HG03571 (cell line): Measurements from ENCODE around the gene ARHGEF5.
A peak's percentile ranks its signal among the peaks of the same experiment; 100 is the strongest.
"Not testable (repeated sequence)": the region's sequence is repeated elsewhere in the genome, so short reads cannot be mapped to it uniquely, and the experiment has no call there.

Source experiments
- ATAC-seq: cut with Tn5 transposase; IDR thresholded peaks from one replicate; pipeline ENCODE4 v1.9.1; 2021; ENCODE audit not compliant: unreplicated experiment

ARHGEF5 gene

DNA sequence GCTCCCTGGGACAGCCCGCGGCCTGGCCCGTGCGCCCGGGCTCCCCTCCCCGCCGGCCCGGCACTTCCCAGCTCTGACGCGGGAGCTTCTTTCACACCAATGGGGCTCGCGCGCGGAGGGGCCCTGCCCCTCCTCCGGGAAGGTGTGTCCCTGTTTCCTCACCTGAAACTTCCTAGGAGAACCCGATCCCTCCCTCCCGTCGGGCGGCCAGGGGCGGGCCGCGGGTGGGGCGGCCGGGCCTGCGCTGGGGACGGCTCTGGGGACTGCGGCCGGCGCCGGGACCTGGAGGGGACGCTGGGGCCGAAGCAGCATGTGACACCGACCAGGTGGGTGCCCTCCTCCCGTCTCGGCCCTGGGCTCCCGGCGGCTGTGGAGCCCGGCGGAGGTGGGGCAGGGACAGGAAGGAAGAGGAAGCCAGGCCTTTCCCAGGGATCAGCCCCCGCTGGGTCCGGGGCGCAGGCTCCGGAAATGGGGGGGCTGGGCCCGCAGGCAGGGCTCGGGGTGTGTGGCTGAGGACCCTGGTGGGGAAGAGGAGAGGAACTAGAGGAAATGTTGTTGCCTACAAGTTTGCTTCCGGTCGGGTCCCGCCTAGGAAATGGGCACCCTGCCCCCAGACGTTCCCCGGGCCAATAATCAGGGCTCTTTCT lies at the start of gene ARHGEF5:
Gene ARHGEF5 (plus strand): TSS at position 227 of the 647 bp plus-strand sequence. CDS start 7,268 bp downstream, outside the sequence.
- ATAC-seq = peak; percentile 77

DNA sequence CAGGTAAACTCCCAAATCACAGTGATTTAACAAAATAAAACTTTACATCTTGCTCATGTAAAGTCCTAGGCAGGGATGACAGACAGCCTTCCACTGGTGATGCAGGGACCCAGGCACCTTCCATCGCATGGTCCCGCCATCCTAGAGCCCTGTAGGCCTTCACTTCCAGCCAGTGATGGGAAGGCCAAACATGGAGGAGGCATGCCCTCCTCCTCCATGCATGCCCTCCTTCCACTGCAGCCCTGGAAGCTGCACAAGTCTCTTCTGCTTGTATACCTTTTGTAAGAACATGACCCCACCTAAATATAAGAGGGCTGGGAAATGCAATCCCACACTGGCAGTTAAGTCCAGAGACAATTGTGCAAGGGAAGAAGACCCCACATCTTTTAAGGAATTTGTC lies 45.5 kb upstream of the ARHGEF5 start:
- ATAC-seq = not testable (repeated sequence)

DNA sequence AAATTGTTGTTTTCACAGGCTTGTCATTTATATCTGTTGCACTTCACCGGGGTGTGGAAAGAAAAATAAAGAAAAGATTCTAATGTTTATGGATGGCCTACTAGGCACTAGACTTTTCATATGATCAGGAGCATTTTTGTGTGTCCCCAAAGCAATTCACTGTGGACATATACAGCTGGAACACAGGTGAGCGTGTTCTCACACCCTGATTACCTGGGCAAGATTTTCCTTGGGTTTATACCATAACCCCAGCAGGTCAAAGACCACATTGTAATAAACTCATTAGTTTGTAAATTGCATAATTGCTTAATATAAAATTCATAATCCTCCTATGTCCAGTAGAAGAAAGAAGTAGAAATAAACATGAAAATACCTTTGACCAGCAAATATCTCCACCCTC lies 44.0 kb upstream of the ARHGEF5 start:
- ATAC-seq = not testable (repeated sequence)

DNA sequence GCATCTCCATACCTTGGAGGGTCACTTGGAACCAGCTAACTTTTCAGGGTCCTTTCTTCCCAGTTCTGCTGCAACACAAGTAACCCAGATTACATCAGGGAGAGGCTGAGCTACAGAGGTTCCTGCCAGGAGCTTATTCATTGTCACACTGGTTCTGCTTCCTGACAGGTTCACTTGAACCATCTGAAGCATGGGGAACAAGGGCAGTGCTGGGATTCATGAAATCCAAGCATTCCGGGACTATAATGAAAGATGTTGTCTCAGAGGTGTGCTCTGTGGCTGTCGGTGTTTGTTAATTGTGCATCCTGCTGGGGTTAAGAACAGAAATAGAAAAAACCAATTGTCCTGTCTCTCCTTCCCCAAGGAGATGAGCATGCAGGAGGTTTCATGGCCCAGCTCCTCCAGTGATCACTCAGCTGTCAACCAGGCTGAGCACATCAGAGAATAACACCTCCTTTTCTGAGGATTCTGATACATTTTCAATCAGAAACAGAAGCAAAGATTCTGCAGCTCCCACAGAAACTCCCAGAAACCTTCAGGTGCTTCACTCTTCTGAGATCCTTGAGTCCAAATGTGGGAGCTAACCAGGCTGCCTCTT lies 43.2 kb upstream of the ARHGEF5 start, which contains the start of gene OR2A1:
Gene OR2A1 (plus strand): TSS at position 548 of the 598 bp plus-strand sequence. CDS start 5,706 bp downstream, outside the sequence.
- ATAC-seq = not testable (repeated sequence)

DNA sequence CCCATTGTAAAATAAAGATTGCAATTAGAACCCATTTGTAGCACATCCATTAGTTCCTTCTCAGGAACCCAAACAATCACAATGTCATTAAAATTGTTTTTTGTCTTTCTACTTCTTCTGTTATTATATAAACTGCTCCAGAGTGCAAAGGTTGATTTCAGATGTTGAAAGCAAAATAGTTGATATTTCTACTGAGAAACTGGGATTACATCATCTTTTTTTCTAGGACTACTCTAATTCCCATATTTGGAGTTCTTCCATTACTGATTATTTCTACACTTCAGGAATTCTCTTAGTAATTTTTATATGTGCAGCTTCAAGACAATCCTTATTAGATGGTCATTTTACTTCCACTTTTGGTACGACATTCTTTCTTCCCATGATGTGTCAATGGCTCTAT lies 37.7 kb upstream of the ARHGEF5 start:
- not testable (repeated sequence) for ATAC-seq

DNA sequence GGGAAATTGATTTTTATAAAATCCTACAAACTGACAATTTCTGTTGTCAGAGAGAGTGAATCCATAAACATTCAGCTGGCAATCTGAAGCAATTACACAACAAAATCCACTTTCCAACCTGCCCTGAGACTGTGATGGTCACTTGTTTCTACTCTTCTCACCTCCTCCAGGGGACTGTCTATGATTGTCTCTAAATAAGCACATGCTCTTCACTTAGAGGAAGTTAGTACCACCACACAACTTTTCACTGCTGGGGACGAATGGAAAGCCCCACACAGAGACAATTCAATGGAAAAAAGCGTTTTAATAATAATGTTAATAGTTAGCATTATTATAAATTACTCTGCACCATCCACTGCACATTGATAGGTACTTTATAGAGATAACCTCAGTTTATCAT lies 35.7 kb upstream of the ARHGEF5 start:
- ATAC-seq = not testable (repeated sequence)

DNA sequence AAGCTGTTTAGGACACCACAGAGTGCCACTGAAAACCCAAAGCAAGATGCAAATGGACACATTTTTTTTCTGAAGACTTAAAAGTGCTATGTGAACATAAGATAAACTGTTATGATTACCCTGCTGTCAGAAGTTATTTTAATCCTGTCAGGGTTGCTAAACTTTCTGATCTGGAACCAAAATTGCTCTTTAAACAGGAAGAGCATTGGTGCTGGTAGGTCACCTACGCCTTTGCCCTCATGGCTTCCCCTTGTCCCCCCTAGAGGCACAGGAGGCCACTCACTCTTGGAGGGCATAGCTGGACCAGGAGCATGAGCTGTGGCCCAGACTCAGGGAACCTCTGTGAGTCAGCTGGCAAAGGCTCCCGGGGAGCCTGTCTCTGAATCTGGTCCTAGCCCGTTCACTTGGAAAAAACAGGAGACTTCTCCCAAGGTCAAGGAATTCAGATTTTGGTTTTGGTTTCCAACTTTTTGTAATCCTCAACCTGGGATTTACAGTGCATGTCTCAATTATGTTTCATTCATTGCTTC lies 33.5 kb upstream of the ARHGEF5 start:
- ATAC-seq = not testable (repeated sequence)

DNA sequence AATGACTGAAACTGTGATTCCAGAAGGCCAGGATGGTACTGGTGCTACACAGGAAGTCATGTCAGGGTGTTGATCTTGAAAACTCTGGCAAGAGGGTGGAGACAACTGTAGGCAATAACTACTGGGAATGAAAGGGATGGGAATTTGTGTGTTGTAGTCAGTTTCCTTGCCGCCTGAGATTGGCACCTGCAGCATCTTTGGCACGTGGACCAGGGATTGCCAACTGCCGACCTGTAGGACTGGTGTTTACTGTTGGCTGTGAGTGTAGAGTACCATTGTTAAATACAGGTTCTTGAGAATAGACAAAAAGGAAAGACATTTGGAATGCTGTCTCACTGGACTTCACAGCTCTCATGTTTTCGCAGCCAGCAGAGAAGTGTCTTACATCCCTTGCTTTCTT lies 31.8 kb upstream of the ARHGEF5 start:
- not testable (repeated sequence) for ATAC-seq

DNA sequence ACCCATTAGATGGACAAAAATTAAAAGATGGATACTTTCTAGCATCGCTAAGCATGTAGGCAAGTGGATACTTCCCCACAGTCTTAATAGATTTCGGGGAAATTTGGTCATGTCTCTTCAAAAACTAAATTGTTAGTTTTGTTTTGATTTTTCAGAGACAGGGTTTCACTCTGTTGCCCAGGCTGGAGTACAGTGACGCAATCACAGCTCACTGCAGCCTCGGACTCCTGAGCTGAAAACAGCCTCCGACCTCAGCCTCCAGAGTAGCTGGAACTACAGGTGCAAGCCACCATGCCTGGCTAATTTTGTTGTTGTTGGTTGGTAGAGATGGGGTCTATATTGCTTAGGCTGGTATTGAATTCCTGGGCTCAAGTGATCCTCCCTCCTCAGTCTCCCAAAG lies 29.3 kb upstream of the ARHGEF5 start:
- ATAC-seq = not testable (repeated sequence)

DNA sequence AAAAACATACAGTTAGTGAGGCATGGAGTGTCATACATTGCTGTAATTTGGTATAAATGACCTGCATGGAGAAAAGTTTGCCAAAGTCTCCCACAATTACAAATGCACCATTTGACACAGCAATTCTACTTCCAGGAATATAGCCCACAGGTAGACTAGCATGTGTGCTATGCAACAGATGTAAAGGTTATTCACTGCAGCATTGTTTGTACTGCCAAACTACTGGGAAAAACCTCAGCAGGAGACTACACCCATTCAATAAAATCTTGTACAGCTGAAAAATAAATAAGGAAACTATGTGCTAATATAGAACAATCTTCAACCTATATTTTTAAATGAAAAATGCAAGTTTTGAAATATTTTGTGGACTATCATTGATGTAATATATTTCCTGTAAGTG lies 25.2 kb upstream of the ARHGEF5 start:
- not testable (repeated sequence) for ATAC-seq

DNA sequence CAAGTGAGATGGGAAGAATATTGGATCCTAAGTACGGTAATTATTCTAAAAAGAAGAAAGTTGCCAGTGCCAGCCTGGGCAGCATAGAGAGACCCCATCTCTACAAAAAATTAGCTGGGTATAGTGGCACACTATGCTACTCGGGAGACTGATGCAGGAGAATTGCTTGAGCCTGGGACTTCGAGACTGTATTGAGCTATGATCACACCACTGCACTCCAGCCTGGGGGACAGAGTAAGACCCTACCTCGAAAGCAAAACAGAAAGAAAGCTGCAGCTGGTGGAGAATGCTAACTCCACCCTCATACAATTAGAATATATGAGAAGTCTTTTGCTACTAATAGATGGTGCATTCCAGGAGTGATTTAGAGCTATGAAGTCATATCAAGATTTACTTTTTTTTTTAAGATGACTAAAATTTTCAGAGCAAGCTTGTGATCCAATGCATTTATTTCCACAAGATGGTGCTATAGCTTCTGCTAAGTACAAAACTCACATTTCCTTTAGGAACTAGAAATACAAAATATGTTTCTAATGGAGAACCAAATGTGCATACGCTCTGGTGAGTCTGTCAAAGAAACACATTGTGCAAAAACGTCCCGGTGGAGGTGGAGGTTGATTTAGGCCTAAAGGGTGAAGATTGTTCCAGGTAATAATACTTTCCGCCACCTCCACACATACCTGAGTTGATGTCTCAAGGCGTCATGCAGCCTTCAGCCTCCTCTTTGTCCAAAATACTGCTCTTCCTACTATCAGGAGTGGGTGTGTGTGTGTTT lies 23.8 kb upstream of the ARHGEF5 start:
- not testable (repeated sequence) for ATAC-seq

DNA sequence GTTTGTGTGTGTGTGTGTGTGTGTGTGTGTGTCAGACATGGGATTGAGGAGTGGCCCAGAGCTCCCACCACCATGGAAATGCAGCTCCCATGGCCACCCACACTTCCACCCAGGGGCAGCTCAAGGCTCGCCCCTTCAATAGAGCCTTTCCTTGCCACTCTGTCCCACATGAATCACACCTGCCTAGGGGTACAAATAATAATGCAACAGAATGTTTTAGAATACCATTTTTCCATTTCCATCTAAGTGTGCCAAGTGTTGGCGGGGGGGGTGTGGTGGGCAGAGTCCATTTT lies 23.3 kb upstream of the ARHGEF5 start:
- not testable (repeated sequence) for ATAC-seq

DNA sequence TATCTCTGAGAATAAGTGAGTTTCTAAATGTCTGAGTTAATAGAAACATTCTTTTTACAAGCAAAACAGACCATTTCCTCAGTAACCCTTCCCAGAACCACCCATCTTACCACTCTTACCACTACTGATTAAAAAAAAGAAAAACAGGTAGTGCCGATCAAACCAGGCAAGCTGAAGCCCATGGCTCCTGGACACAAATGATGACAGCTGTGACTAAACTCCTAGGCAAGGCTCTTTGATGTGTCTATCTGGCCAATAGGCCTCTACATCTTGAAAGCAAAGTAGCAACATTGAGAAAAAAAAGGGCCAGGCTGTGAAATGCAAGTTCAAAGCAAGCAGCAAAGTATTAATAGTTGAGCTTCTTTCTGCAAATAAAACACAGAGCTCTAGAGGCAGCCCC lies 6.6 kb upstream of the ARHGEF5 start:
- peak; percentile 35 for ATAC-seq

DNA sequence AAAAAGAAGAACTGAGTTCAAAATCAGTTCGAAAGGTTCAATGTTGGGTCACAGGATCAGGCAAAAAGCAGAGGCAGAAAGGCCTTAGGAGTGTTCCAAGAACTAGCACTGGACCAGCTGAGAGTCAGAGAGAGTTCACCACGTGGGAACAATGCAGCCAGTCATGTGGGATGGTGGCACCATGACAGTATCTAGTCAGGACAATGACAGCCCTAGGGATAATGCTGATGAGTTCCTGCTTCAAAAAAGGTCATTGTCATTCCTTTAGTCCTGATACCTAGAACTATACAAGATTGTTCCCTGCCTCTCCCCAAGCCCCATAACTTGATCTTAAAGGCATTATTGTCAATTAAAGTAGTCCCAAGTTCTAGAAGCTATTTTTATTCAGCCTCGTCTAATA lies 3.5 kb upstream of the ARHGEF5 start:
- ATAC-seq = not testable (repeated sequence)

DNA sequence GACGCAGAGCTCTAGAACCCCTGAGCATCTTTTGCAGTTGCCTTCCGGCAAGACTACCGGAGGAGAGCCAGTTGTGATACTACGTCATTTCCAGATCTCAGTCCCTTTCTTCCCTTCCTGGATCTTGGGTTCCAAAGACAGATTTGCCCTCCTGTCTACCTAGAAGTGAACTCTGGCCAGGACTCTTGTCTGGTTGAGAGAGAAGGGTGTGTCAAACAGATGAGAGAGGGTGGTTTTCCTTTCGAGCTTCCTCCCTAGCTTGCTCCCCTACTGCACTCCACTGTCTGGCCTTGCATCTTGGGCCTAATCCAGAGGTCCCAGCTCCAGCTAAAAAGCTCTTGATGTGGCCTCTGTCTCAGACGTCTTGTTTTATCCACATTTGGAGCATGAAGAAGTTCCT lies 983 bp downstream of the ARHGEF5 start:
- not testable (repeated sequence) for ATAC-seq

DNA sequence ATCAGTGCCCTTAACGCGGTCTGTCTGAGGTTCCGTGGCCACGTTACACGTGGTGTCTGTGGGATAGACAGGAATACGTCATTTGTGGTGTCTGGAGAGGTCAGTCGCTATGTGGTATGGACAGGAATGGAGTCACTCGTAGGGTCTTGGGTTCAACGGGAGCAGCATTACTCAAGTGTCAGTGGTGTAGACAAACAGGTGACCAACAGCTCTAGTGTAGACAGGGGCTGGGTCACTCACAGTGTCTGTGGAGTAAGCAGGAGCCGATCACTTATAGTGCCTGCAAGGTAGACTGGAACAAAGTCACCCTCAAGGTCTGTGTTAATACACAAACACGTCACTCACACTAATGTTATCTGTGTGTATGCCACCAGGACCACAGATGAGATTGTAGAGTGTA lies 1.7 kb downstream of the ARHGEF5 start:
- ATAC-seq = not testable (repeated sequence)

DNA sequence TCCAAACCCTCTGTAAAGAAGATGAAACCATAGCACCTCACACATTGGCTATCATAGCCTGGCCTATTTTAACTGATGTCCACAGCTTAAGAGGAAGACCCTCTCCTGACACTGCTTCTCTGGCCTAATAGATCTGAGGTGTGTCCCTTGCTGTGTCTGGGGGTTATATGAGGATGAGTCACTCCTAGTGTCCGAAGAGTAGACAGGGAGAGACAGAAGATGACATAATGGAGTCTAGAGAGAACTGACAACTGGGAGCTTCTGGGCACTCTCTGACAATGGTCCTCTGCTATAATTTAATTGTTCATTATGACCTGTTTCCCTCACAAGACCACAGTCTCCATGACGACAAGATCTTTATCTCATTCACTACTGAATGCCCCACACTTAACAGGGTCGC lies 6.9 kb downstream of the ARHGEF5 start:
- not testable (repeated sequence) for ATAC-seq

DNA sequence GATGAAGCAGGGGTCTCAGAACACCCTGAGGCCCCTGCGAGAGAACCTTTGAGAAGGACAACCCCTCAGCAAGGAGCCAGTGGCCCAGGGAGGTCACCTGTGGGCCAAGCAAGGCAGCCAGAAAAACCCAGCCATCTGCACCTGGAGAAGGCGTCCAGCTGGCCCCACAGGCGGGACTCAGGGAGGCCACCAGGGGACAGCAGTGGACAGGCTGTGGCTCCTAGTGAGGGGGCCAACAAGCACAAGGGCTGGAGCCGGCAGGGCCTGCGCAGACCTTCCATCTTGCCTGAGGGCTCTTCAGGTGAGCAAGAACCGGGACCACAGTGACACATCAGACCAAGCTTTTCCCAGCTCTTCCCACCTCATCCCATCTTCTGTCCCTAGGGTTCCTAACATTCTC lies 10.3 kb downstream of the ARHGEF5 start:
- ATAC-seq = not testable (repeated sequence)

DNA sequence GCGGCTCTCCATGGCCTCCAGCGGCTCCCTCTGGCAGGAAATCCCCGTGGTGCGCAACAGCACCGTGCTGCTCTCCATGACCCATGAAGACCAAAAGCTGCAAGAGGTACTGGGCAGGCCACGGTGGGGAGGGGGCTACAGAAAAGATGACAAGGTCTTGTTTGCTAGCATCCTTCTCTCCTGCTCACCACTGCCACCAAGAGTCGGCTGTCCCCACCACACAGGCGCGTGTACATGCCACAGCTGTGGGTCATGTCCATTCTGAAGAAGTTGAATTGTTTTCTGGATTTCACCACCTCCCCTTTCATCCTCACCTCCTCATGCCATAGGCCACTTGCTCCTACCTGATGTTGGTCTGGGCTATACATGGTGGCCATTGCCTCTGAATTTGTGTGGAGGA lies 12.0 kb downstream of the ARHGEF5 start:
- not testable (repeated sequence) for ATAC-seq

DNA sequence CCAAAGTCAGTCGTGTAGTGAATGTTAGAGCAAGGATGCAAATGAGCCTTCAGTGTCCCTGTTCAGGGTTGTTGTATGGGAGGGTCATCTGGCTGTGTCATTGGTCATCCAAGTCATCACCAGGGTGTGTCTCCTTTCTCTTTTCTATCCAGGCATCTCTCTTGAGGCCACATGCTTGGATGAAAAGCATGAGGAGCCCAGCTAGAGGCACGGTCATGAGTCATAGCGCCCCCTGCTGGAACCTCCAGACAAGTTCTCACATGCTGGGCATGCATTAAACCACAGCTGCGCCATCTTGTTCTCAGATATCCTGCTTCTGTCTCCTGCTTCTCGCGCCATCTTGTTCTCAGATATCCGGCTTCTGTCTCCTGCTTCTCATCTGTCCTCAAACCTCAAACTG lies 14.0 kb downstream of the ARHGEF5 start:
- not testable (repeated sequence) for ATAC-seq

DNA sequence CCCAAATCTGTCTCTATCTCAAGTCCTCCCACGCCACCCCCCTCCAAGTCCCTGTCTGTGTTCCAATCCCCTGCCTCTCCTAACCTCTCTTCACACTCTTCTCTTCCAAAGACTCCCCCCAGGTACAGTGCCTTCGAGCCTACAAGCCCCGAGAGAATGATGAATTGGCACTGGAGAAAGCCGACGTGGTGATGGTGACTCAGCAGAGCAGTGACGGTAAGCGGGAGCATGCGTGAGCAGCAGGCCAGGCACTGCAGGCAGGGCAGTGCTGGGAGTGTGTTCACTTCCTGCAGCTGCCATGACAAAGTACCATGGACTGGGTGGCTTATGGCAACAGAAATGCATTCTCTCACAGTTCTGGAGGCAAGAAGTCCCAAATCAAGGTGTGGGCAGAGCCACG lies 23.4 kb downstream of the ARHGEF5 start:
- no peak for ATAC-seq
